Left lung (tissue), 10 donors: ENCODE results near the gene HOXA4. TPM values are rescaled to one million over a fixed set of nuclear protein-coding genes. Genes with fewer than 3 reads are reported as not detected.

Source experiments
- ATAC-seq: fragments of 200-7000 bp; cut with Tn5 transposase; one replicate; pipeline ENCODE4 v1.9.1; 2020; ENCODE audit warnings: moderate library complexity
- DNase-seq, 4 donors: peaks; one replicate each; pipeline ENCODE4 v3.0.0-alpha.2; 2013 to 2020
- H3K27ac ChIP-seq, 2 donors: fragments of 200-600 bp; sonication (generic) in 1 of 2; one replicate each; pipeline versions ENCODE4 v1.5.0 to v1.8.0; 2020 to 2021
- H3K27me3 ChIP-seq, 2 donors: fragments of 200-600 bp; sonication (generic) in 1 of 2; one replicate each; pipeline versions ENCODE4 v1.5.0 to v1.8.0; 2020 to 2021
- H3K36me3 ChIP-seq, 2 donors: fragments of 200-600 bp; sonication (generic) in 1 of 2; one replicate each; pipeline versions ENCODE4 v1.5.0 to v1.8.0; 2020 to 2021
- H3K4me1 ChIP-seq, 2 donors: fragments of 200-600 bp; one replicate each; pipeline ENCODE4 v1.8.0; 2021
- H3K4me3 ChIP-seq, 2 donors: fragments of 200-600 bp; sonication (generic) in 1 of 2; one replicate each; pipeline versions ENCODE4 v1.5.0 to v1.8.0; 2020 to 2021; ENCODE audit warnings: mild to moderate bottlenecking in 1 of 2
- H3K9me3 ChIP-seq, 2 donors: fragments of 200-600 bp; sonication (generic) in 1 of 2; one replicate each; pipeline versions ENCODE4 v1.5.0 to v1.8.0; 2020 to 2021
- intact Hi-C, 2 donors: fragments of 100-400 bp; cut with DNase I; formaldehyde crosslinking; loops; one replicate each; pipeline versions ENCODE4 v1.11.2 to v1.14.2; 2022
- polyA plus RNA-seq, 6 donors: library from polyadenylated mRNA; unstranded; fragments of 120-200 nt; gene quantifications; one replicate each; pipeline ENCODE4 v1.2.1, GENCODE V29; 2013; ENCODE audit not compliant: insufficient read length in 6 of 6
- total RNA-seq, 2 donors: library from RNA; stranded (reverse); fragmentation: NEBNext Ultra II Directional; extraction: Animal tissue kit (Norgen Biotek cat#: 25700); gene quantifications; one replicate each; pipeline ENCODE4 v1.2.1, GENCODE V29; 2021
- TF ChIP-seq, protein P1 (sequence below), 2 donors: fragments of 200-600 bp; sonication (generic) in 1 of 2; IDR thresholded peaks; one replicate each; pipeline versions ENCODE4 v1.5.0 to v1.8.0; 2021; ENCODE audit warnings: antibody characterized with exemption in 2 of 2
- donor health status: DM: no; HTN: yes; CAD: no.
- donor health status: DM: no; HTN: no; CAD: no.

The HOXA4 gene
- total and polyA plus RNA-seq, 8 donors, result 3.4 to 35.8 (median 34.1) TPM

DNA sequence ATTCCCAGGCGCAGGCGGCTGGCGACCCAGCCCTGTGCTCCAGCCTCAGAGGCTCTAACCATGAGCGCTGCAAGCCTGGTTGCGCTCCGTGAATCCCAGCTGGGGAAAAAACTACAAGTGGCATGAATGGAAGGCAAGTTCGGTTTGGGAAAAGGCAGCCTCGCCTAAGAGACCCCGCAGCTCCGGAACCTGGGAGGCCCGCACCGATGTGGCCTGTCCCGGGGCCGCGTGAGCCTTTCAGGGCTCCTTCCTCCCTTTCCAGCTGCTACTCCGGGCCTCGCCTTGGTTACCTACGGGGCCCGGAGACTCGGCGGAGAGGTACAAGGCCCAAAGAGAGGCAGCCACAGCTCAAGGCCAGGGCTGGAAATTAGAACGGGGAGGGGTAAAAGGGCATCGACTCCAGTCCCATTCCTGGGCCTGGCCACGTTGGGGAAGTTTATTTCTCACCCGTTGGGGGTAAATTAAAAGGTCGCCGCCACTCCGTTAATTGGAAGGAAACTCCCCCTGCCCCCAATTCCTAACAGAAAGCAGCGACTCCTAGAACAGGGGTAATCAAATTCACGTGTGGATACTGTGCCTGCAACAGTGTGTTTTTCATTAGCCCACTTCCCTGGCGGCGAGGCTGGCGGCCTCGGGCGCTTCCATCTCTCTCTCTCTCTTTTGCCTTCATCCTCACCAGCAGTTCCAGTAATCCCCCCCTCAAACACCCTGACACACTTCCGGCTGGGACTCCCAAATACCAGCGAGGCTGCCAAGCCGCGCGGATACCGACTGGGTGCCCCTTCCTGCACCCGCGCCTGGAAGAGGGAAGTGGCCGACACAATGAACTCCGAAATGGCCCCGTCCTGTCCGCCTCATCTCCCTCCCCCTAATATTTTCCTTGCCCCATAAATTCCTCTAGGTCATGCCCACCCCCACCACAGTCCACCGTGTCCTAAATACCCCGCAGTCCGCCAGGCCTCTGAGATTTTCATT, 36.3 kb upstream of the HOXA4 start:
- ATAC-seq (no peak), DNase-seq (peak in 2 of 4 donors; percentile 31 to 78)
- TF ChIP-seq, protein P1, sequence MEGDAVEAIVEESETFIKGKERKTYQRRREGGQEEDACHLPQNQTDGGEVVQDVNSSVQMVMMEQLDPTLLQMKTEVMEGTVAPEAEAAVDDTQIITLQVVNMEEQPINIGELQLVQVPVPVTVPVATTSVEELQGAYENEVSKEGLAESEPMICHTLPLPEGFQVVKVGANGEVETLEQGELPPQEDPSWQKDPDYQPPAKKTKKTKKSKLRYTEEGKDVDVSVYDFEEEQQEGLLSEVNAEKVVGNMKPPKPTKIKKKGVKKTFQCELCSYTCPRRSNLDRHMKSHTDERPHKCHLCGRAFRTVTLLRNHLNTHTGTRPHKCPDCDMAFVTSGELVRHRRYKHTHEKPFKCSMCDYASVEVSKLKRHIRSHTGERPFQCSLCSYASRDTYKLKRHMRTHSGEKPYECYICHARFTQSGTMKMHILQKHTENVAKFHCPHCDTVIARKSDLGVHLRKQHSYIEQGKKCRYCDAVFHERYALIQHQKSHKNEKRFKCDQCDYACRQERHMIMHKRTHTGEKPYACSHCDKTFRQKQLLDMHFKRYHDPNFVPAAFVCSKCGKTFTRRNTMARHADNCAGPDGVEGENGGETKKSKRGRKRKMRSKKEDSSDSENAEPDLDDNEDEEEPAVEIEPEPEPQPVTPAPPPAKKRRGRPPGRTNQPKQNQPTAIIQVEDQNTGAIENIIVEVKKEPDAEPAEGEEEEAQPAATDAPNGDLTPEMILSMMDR (IDR thresholded peaks at IDR 0.05), result no peak
- peaks cover 4 to 67% of the 10 kb centered on the region in 2 donors for H3K4me1 ChIP-seq
- no peaks in the 10 kb centered on the region for H3K9me3 ChIP-seq
- peak overlapping the region in 1 of 2 donors; percentile 46 for H3K4me3 ChIP-seq
- H3K36me3 ChIP-seq, result no peaks in the 10 kb centered on the region
- intact Hi-C loops, result loop anchor here in 1 of 2 donors (10.0 kb wide), 1 partner anchor 1282 kb away; no protein-coding TSS in a partner anchor
- H3K27ac ChIP-seq, result no peak overlapping the region
- H3K27me3 ChIP-seq, result peaks cover 89 to 100% of the 10 kb centered on the region in 2 donors

- H3K4me3 ChIP-seq, result peak overlapping the region in 1 of 2 donors; percentile 46
- intact Hi-C loops, result loop anchor here in 1 of 2 donors (10.0 kb wide), 1 partner anchor 1281 kb away; no protein-coding TSS in a partner anchor
- TF ChIP-seq, protein P1 (IDR thresholded peaks at IDR 0.05), result no peak
- DNase-seq (peak in 2 of 4 donors; percentile 31 to 76), ATAC-seq (no peak)
- H3K4me1 ChIP-seq, result peaks cover 4 to 72% of the 10 kb centered on the region in 2 donors
- H3K27ac ChIP-seq, result no peak overlapping the region
- H3K9me3 ChIP-seq, result no peaks in the 10 kb centered on the region
- H3K27me3 ChIP-seq, result peaks cover 83 to 100% of the 10 kb centered on the region in 2 donors
- no peaks in the 10 kb centered on the region for H3K36me3 ChIP-seq
Observed at GRCh38 chr7:27165996-27166530, 35.5 kb upstream of the HOXA4 start.

GRCh38 chr7:27165089-27165995, 34.8 kb upstream of the HOXA4 start, which contains the start of gene HOXA9:
Gene HOXA9, minus strand, starts transcription at chr7:27165537. Its CDS starts 80 bp downstream, at chr7:27165457.
- DNase-seq (peak in 2 of 4 donors; percentile 75 to 88), ATAC-seq (peak; percentile 23)
- H3K27ac ChIP-seq, result peak within 1 kb of the TSS in 1 of 2 donors; percentile 61
- H3K4me1 ChIP-seq, result peaks cover 7 to 78% of the 10 kb centered on the region in 2 donors
- TF ChIP-seq, protein P1 (IDR thresholded peaks at IDR 0.05), result no peak
- H3K36me3 ChIP-seq, result no peaks in the 10 kb centered on the region
- peak within 1 kb of the TSS; percentile 5 to 46 for H3K4me3 ChIP-seq
- H3K9me3 ChIP-seq, result no peaks in the 10 kb centered on the region
- H3K27me3 ChIP-seq, result peaks cover 78 to 100% of the 10 kb centered on the region in 2 donors
- intact Hi-C loops, result loop anchor here in 1 of 2 donors (10.0 kb wide), 1 partner anchor 1281 kb away; no protein-coding TSS in a partner anchor

GRCh38 chr7:27164367-27165088, 34.0 kb upstream of the HOXA4 start:
- TF ChIP-seq, protein P1 (IDR thresholded peaks at IDR 0.05), result no peak
- H3K27ac ChIP-seq, result peak overlapping the region in 1 of 2 donors; percentile 61
- intact Hi-C loops, result loop anchor here in 1 of 2 donors (5.0 to 10.0 kb wide), 2 partner anchors 792 to 1280 kb away; no protein-coding TSS in a partner anchor
- H3K4me1 ChIP-seq, result peaks cover 9 to 75% of the 10 kb centered on the region in 2 donors
- peak overlapping the region; percentile 5 to 46 for H3K4me3 ChIP-seq
- H3K27me3 ChIP-seq, result peaks cover 78 to 100% of the 10 kb centered on the region in 2 donors
- peak in 2 of 4 donors; percentile 36 to 82 for DNase-seq
- no peaks in the 10 kb centered on the region for H3K36me3 ChIP-seq
- no peak for ATAC-seq
- no peaks in the 10 kb centered on the region for H3K9me3 ChIP-seq
